Colon (tissue), 2 donors: ENCODE data around the gene RPS17.

Source experiments
- FAIRE-seq: peaks from 2 replicates; lab custom pipeline; 2012; peaks lifted over from hg19 to GRCh38; lab: Jason Lieb, UNC
- donor health status: control.
- donor health status: control.

RPS17 gene

GRCh38 chr15:82540055-82540983 lies at the start of gene RPS17:
TSS of gene RPS17 (minus strand) at chr15:82540457. CDS start at chr15:82540428, 29 bp downstream.
- no peak for FAIRE-seq

DNA sequence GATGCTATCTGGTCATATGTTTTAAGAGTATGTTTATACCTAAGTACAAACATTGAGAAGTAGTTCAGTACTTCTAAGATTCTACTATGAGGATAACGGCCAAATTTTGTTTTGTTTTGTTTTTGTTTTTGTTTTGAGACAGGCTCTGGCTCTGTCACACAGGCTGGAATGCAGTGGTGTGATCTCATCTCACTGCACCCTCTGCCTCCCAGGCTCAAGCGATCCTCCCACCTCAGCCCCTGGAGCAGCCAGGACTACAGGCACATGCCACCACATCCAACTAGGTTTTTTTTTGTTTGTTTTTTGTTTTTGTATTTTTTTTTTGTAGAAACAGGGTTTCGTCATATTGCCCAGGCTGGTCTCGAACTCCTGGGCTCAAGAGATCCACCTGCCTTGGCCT lies 47.5 kb upstream of the RPS17 start:
- no peak for FAIRE-seq

GRCh38 chr15:82585072-82585471 lies 44.8 kb upstream of the RPS17 start:
- FAIRE-seq = no peak

DNA sequence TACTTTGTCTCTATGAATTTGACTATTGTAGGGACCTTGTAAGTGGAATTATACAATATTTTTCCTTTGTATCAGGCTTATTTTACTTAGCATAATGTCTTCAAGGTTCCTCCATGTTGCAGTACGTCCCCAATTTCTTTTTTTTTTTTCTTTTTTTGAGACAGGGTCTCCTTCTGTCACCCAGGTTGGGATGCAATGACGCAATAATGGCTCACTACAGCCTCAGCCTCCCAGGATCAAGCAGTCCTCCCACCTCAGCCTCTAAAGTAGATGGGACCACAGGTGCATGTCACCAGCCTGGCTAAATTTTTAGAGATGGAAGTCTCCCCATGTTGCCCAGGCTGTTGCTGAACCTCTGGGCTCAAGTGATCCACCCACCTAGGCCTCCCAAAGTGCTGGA lies 40.5 kb upstream of the RPS17 start:
- FAIRE-seq = no peak

DNA sequence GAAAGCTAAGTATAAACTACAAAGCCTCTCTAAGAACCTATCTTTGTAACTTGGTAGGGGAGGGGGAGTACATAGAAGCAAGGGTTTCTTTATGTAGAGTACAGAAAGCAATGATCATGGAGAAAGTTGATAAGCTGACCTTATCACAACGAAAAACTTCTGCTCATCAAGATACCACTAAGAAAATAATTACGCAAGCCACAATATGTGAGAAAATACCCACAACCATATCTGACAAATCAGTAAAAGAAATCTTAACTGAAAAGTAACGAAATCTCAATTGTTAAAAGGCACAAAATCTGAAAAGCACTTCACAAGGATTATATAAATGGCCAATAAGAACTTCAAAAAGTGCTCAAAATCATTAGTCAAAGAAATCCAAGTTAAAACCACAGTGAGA lies 35.1 kb upstream of the RPS17 start:
- FAIRE-seq = no peak

DNA sequence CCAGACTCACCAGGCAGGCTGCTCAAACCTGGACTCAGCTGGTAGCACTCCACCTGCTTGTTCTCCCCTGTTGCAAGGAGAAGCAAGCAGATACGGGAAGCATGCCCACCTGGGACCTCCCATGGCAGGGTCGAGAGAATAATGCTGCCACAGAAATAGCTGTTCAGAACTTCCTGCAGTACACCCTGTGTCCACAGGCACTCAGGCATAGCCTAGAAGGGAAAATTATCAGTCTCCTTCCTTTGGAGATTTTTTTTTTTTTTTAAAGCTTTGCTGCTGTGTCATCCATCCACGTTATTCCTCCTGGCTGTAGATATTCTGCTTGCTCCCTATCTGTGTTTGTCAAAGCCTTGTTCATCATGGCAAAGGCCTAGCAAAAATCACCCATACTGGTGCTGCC lies 32.7 kb upstream of the RPS17 start:
- FAIRE-seq = no peak

- no peak for FAIRE-seq
Measured at GRCh38 chr15:82572311-82572710, 32.1 kb upstream of the RPS17 start.

DNA sequence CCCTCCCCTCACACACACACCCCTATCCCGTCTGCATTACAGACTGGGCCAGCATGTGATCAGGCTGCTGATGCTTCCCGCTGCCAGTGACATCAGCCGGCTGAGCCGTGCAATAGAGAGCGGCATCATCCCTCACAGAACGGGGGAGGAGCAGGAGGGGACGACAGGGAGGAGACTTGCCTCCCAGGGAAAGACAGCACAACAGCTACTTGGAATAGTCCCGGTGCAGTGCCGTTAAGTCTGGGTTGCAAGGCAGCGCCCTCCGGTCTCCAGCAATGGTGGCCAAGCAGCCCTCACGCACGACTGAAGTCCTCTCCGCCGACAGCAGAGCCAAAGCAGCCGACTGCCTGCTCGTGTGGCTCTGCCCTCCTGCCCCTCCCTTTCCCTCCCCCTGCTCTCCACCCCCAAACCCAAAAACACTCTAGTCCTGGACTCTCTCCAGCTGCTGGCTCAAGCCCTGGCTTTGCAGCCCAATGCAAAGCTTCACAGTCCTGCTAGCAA lies 31.5 kb upstream of the RPS17 start:
- no peak for FAIRE-seq

- FAIRE-seq = no peak
Measured at GRCh38 chr15:82570721-82571508, 30.7 kb upstream of the RPS17 start.

DNA sequence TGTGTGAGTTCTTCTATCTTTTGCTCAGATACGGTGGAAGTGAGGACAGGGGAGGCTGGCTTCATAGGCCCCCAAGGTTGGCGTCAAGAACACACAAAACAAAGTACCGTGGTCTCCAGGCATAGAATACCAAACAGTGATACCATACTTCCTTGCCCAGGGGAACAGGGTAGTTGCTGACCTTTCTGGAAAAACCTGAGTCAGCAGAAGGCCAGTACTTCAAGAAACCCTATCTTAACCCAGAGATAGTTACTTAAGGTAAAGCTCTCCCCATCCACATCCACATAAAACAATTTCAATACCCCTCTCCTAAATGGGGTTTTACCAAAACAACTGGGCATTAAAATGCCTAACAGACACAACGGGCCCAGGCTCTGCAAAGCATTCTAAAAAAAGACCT lies 29.6 kb upstream of the RPS17 start:
- FAIRE-seq = no peak

GRCh38 chr15:82568986-82569385 lies 28.7 kb upstream of the RPS17 start:
- no peak for FAIRE-seq

DNA sequence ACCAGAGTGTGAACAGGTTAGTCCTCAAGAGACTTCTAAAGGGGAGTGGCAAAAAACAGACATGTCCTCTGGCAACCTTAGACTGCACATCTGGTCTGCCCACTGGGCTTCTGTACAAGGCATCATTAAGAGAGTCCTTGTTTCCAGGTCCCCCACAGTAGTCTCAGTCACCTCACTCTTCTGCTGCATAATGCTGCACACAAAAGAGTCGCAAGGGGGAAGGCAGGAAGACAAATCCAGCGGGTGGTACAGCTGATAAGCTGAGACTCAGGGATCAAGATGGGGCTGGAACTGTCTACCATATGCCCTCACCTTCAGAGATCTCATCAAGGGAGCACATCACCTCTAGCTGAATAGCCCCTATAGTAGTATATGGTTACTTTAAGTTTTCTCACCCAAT lies 27.4 kb upstream of the RPS17 start:
- no peak for FAIRE-seq

GRCh38 chr15:82566690-82567089 lies 26.4 kb upstream of the RPS17 start:
- no peak for FAIRE-seq

- FAIRE-seq = no peak
Measured at GRCh38 chr15:82558502-82558901, 18.2 kb upstream of the RPS17 start.

- no peak for FAIRE-seq
Measured at GRCh38 chr15:82556315-82557035, 16.2 kb upstream of the RPS17 start.

- FAIRE-seq = no peak
Measured at GRCh38 chr15:82554849-82555248, 14.6 kb upstream of the RPS17 start.

DNA sequence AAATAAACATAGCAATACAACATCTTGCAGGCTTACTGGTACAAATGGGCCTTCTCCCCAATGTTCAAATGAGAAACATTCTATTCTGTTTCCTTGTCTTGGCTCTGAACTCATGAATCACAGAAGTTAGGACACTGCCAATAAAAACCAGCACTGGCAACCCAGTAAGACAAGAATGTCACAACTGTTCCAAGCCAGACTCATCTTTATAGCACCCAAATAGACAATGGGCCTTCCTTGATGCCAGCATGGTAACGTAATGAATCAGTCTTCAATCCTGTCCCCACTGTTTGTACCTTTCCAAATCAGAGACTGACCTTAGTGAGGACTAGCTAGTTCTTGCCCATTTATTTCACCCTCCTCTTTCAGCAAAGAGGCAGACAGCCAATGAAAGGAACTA lies 14.1 kb upstream of the RPS17 start:
- no peak for FAIRE-seq

- FAIRE-seq = no peak
Measured at GRCh38 chr15:82553846-82554245, 13.6 kb upstream of the RPS17 start.

GRCh38 chr15:82552861-82553260 lies 12.6 kb upstream of the RPS17 start:
- FAIRE-seq = no peak

DNA sequence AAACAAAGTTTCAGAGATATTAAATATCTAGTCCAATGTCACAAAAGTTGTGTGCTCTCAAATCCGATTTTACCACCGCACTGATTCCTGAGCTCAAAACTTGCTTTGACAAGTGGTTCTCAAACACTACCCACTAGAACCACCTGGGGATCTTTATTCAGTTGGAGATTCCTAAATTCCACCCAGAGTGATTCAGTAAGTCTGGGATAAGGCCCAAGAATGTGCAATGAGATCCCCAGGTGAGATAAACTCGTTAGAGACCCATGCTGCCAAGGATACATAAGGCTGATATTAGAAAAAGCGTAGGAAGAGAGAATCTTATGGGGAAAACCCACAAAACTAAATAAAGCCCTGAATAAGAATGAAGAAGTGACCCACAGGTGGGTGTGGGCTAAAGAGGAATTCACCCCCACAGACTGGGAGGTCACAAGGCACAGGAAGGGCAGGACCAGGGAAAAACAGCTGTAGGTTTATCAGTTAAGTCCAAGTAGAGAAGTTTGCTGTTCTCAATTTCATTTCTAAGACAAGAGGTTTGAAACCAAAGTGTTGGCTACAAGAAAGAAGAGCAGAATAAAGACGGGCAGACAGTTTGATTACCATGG lies 11.5 kb upstream of the RPS17 start:
- FAIRE-seq = no peak

DNA sequence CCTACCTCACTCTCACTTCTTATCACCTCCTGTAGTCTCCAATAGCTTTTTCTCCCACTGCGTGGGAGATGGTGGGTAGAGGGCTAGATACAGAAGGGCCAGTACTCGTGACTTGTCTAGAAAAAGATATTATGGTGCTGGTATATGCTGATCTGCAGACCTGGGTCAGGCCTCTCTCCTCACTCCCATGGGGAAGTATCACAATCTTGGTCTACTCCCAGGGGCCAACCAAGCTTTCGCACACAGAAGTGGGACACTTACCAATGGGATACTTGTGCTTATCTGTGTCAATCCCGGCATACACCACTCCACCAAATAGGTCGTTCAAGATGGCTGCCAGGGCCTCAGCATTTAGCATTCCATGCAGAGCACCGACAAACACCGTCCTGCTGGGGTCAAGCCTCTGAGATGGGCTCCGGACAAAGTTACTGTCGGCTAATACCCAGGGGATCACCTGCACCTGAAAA lies 9.0 kb upstream of the RPS17 start:
- no peak for FAIRE-seq

DNA sequence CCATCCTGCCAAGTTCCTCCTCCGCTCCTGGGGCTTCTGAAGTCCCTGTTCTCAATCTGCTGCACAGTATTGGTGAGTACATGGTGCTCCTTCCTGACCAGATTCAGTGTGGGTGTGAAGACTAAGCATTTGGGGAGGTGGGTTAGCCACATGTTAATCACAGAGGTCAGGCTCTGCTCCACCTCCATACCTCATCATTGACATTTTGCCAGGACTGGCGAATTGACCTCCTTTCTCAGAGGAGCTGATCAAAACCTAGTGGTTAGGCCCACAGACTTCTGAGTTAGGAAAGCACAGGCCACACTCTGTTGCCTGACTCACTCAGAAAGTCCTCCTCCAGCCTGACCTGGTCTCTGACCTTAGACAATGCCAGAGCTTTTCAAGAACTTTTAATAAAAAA lies 8.4 kb upstream of the RPS17 start:
- no peak for FAIRE-seq
